Endometrial microvascular endothelial cells (primary cell): Measurements from ENCODE around the gene PRPSAP1. TPM values are rescaled to one million over a fixed set of nuclear protein-coding genes. Genes with fewer than 3 reads are reported as not detected.
"Not testable (repeated sequence)": the region's sequence is repeated elsewhere in the genome, so short reads cannot be mapped to it uniquely, and the experiment has no call there.

ENCODE experiments used
- in situ Hi-C: cut with HindIII; loops from 2 replicates; pipeline ENCODE4 v1.10.0; 2017; ENCODE audit warnings: low sequenced_read_pairs, low pct_unique_long_range_greater_than_20kb; ENCODE audit errors: inconsistent ontology term
- total RNA-seq: library from RNA; depleted of rRNA; stranded (reverse); fragments of >200 nt; gene quantifications from one replicate; pipeline ENCODE4 v1.2.3, GENCODE V29; 2015; ENCODE audit errors: inconsistent ontology term

Gene PRPSAP1
- total RNA-seq, 1 donor from 2014 or later, result 70.8 TPM

DNA sequence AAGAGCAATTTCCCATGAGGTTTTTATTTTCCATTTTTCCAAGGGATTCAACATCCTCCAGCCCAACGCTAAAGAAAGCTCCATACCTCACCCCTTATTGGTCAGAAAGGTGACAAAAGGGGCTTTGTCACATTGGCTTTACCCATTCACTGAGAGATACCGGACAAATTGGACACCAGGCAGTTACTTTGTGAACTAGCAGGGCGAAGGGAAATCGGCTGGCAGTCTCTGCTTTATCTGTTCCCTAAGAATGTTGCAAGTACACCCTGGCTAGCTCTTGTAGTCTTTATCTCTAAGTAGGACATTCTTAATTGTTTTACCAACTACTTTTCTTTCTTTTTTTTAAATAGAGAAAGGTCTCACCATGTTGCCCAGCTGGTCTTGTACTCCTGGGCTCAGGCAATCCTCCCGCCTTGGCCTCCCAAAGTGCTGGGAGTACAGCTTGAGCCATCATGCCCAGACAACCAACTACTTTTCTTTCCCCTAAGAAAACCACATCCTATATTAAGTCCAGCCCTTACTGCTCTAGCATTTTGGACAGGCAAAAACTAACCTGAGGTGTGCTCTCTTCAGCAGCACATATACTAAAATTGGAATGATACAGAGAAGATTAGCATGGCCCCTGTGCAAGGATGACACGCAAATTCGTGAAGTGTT, 16.8 kb downstream of the PRPSAP1 start:
- in situ Hi-C loops, result no loop called here

DNA sequence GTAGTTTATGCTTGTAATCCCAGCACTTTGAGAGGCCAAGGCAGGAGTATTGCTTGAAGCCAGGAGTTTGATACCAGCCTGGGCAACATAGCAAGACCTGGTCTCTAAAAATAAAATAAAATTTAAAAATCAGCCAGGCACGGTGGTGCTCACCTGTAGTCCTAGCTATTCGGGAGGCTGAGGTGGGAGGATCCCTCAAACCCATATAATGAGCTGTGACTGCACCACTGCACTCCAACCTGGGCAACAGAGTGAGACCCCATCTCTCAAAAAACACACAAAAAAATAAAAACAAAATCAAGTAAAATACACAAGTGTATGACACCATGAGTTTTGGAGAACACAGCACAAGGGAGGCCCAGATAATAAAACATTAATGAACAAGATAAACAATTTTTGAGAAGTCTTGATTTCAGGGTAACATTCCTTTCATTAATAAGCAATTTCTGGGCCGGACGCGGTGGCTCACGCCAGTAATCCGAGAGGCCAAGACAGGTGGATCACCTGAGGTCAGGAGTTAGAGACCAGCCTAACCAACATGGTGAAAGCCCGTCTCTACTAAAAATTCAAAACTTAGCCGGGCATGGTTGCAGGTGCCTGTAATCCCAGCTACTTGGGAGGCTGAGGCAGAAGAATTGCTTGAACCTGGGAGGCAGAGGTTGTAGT, 17.9 kb downstream of the PRPSAP1 start:
- in situ Hi-C loops, result no loop called here

DNA sequence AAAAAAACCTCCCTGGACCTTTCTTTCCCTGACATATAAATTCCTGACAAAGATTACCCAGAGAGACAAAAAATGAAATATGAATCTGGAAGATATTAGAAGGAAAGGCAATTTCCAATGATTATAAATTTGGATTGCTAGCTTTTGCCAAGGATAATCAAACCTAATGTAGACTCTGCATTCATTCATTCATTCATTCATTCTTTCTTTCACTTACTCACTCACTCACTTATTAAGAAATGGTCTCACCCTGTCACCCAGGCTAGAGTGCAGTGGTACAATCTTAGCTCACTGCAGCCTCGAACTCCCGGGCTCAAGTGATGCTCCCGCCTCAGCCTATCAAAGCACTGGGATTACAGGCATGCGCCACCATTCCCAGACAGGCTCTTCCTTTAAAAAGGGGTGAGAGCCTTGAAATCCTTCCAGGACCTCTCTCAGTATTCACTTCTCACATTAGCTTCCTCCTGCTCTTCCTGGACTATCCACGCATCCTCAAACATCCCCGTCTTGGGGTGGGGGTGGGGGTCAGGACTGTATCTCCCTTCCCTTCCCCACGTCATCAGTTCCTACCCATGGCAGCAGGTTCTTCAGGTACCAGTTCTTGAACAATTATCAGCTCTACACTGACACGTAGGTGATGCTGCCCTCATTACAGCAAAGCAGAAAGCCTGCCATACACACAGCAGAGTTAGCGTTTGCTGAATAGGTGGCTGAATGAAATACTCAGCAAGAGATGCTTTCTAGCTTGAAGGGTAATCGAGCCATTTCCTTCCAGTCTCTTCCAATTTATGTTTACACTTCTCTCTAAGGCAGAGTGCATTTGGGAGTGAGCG, 19.8 kb downstream of the PRPSAP1 start:
- in situ Hi-C loops, result no loop called here

DNA sequence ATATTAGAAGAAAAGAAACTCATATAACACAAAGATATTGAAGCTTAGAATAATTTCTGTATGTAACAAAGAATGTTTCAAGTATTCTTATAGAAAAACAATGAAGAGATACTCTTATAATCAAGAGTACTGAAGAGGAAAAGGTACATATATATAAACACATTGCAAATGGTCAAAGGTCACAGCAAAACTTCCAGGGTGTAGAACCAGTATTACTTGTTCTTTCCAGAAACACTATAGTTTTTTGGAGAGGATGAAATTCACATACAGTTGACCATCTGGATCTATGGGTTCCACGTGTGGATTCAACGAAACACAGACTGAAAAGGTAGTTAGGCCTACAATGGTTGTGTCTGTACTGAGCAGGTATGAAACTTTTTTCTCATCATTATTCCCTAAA, 22.6 kb downstream of the PRPSAP1 start:
- in situ Hi-C loops, result no loop called here

- in situ Hi-C loops, result no loop called here
Observed at GRCh38 chr17:76329664-76330063, 24.1 kb downstream of the PRPSAP1 start.

DNA sequence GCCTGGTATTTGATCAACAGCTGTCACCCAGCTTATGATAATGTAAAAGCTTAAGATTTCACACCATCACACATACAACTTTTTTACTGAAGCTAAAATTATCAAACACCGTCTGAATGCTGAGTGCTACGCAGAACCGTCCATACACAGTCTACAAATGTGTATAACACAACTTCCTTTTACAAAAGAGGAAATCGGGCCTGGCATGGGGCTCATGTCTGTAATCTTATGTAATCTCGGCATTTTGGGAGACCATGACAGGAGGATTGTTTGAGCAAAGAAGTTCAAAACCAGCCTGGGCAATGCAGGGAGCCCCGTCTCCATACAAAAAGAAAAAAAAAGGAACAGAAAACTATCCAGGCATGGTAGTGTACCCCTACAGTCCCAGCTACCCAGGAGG, 26.0 kb downstream of the PRPSAP1 start:
- in situ Hi-C loops, result no loop called here

DNA sequence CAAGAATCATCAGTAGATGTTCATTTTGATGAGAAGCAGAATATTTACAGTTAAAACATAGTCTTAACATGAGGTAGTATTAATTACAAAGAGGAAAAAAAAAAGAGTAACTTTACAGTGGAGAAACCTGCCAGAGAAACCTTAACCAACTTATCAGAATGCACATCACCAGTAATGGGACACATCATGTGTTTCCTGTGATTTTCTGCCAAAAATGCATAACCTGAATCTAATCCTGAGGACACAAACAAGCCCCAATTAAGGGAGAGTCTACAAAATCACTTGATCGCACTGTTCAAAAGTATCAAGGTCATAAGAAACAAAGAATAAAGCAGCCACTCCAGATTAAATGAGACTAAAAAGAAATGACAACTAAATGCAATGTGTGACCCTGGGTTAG, 27.4 kb downstream of the PRPSAP1 start:
- in situ Hi-C loops, result no loop called here

- in situ Hi-C loops, result no loop called here
Observed at GRCh38 chr17:76318586-76318985, 35.1 kb downstream of the PRPSAP1 start.

- in situ Hi-C loops, result no loop called here
Observed at GRCh38 chr17:76317535-76317934, 36.2 kb downstream of the PRPSAP1 start.

GRCh38 chr17:76314392-76315227, 39.1 kb downstream of the PRPSAP1 start:
- in situ Hi-C loops, result no loop called here

DNA sequence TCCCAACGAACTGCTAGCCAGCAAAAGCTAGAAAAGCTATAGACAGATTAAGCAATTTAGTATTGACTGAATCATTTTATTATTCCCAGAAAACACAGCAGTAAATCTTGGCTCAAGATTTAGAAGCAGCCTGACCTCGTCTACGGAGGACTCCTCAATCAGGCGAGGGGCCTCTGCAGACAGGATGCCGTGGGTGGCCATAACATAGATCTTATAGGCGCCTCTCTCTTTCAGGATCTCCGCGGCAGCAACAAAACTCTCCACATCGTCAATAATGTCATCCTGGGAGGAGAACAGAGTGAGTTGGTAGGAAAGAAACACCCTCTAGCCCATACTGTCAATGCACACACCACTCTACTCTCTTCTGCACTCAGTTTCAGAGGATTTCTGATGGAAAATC, 41.0 kb downstream of the PRPSAP1 start:
- in situ Hi-C loops, result no loop called here

GRCh38 chr17:76309461-76309860, 44.3 kb downstream of the PRPSAP1 start:
- in situ Hi-C loops, result no loop called here

GRCh38 chr17:76307966-76308338, 45.8 kb downstream of the PRPSAP1 start, which contains the start of gene QRICH2:
Gene QRICH2 (minus strand): TSS chr17:76308276. CDS start chr17:76307998, 278 bp downstream.
- in situ Hi-C loops, result no loop called here

GRCh38 chr17:76307299-76307965, 46.3 kb downstream of the PRPSAP1 start:
- in situ Hi-C loops, result no loop called here

- in situ Hi-C loops, result not testable (repeated sequence)
Observed at GRCh38 chr17:76305135-76305454, 48.6 kb downstream of the PRPSAP1 start.

DNA sequence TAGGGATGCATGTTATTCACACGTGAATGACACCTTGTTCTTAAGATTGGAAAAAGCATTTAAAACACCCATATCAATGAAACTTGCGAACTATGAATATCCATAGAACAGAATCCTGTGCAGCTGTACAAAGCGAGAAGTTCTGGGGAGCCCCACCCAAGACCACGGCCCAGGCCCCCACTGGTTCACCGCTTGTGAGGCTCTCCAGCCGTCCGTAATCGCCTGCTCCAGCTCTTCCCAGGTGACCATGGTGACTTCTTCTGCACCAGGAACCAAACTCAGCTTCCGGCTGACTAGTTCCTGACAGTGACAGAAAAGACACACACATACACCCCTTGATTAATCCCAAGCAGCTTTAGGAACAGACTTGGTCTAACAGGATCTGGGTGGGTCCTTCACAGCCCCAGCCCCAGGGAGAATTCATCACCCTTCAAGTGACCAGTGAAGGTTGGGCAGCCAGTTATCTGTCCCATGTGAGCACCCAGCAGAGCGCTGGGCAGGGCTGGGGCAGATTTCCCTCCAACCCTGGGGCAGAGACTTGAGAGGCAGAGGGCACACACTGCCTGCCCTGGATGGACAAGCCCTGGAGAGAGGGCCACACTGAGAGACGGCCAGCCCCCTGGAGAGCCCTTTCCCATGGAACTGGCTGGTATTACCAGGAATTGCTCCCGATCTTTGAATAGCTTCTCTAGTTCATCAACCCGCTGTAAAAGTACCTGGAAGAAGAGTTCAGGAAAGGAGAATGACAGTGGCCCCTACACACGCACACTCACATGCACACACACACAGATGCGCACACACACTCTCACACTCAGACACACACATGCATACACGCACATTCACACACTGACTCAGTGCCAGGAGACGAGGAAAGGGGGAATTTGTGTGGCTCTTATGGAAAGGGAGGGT, 49.2 kb downstream of the PRPSAP1 start:
- in situ Hi-C loops, result no loop called here

DNA sequence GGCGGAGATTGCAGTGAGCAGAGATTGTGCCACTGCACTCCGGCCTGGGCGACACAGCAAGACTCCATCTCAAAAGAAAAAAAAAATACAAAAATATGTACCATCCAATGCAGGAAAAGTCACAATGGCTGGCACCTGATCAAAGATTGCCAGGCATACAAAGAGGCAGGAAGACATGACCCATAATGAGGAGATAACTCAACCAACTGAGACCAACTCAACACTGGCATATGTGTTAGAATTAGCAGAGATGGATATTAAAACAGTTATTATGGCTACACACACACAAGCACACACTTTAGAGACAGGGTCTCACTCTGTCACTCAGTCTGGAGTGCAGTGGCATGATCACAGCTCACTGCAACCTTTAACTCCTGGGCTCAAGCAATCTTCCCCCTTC, 56.3 kb downstream of the PRPSAP1 start:
- in situ Hi-C loops, result no loop called here

- in situ Hi-C loops, result no loop called here
Observed at GRCh38 chr17:76296889-76297288, 56.8 kb downstream of the PRPSAP1 start.
